Natural killer cell (primary cell): ENCODE measurements around the gene MAPK8IP2. TPM values are rescaled to one million over a fixed set of nuclear protein-coding genes. Genes with fewer than 3 reads are reported as not detected.
"Not testable (repeated sequence)": the region's sequence is repeated elsewhere in the genome, so short reads cannot be mapped to it uniquely, and the experiment has no call there.

ENCODE experiments used
- ATAC-seq, 3 donors: fragments of 150-1000 bp in 2 of 3; fragments of 200-7000 bp in 1 of 3; cut with Tn5 transposase; 1 replicate in 1 of 3; 2 replicates in 2 of 3; pipeline ENCODE4 v1.10.0; 2021; ENCODE audit warnings: mild to moderate bottlenecking in 2 of 3, moderate library complexity in 2 of 3
- DNase-seq, 2 donors: peaks; one replicate each; pipeline versions ENCODE4 v3.0.0 to v3.0.0-alpha.2; 2013 to 2021; ENCODE audit warnings: mixed read lengths in 1 of 2
- H3K27ac ChIP-seq: one replicate; pipeline ENCODE4 v1.5.1; 2013; ENCODE audit warnings: mild to moderate bottlenecking, low read length
- H3K27me3 ChIP-seq: one replicate; pipeline ENCODE4 v1.6.1; 2013; ENCODE audit warnings: low read length; ENCODE audit not compliant: control insufficient read depth, insufficient read depth
- H3K36me3 ChIP-seq: one replicate; pipeline ENCODE4 v1.6.1; 2013; ENCODE audit warnings: low read length; ENCODE audit not compliant: control insufficient read depth, insufficient read depth
- H3K4me1 ChIP-seq: one replicate; pipeline ENCODE4 v1.6.1; 2013; ENCODE audit warnings: low read length; ENCODE audit not compliant: control insufficient read depth, insufficient read depth
- H3K4me3 ChIP-seq: one replicate; pipeline ENCODE4 v1.5.1; 2013; ENCODE audit warnings: low read length
- H3K9me3 ChIP-seq: one replicate; pipeline ENCODE4 v1.6.1; 2013; ENCODE audit warnings: low read length; ENCODE audit not compliant: control insufficient read depth, insufficient read depth
- H3K27ac Mint-ChIP-seq, 2 donors: one replicate each; pipeline ENCODE4 v1.8.0; 2022; ENCODE audit warnings: mild to moderate bottlenecking in 2 of 2, mixed read lengths in 2 of 2, moderate library complexity in 1 of 2
- H3K27me3 Mint-ChIP-seq, 2 donors: one replicate each; pipeline ENCODE4 v1.8.0; 2022; ENCODE audit warnings: low read depth in 2 of 2, mixed read lengths in 2 of 2
- H3K36me3 Mint-ChIP-seq: one replicate; pipeline ENCODE4 v1.8.0; 2022; ENCODE audit warnings: mixed read lengths
- H3K4me1 Mint-ChIP-seq, 2 donors: one replicate each; pipeline ENCODE4 v1.8.0; 2022; ENCODE audit warnings: mixed read lengths in 2 of 2
- H3K4me3 Mint-ChIP-seq: one replicate; pipeline ENCODE4 v1.8.0; 2022; ENCODE audit warnings: mild to moderate bottlenecking, moderate library complexity, mixed read lengths
- H3K9me3 Mint-ChIP-seq, 2 donors: one replicate each; pipeline ENCODE4 v1.8.0; 2022; ENCODE audit warnings: mixed read lengths in 2 of 2
- CTCF ChIP-seq: fragments of 200-600 bp; IDR thresholded peaks from one replicate; pipeline ENCODE4 v1.8.0; 2022; ENCODE audit warnings: antibody characterized with exemption
- WGBS: methylation state at CpG from one replicate; pipeline ENCODE4 v1.1.7; 2013; ENCODE audit warnings: missing lambda C conversion rate; ENCODE audit not compliant: insufficient coverage; 5-methylcytosine and 5-hydroxymethylcytosine counted together
- intact Hi-C: fragments of 100-400 bp; cut with micrococcal nuclease; formaldehyde crosslinking; loops from one replicate; pipeline ENCODE4 v1.14.2; 2022
- total RNA-seq, 4 donors: library from RNA; stranded (reverse); fragments of 120-200 nt in 1 of 4; gene quantifications; one replicate each; pipeline versions ENCODE4 v1.2.3 to v1.2.4, GENCODE V29; 2013 to 2022

MAPK8IP2 gene
- total RNA-seq, 3 donors from 2014 or later (not counting 1 experiment from before 2014, with no cell fraction given), result 0.14 to 0.26 (median 0.18) TPM

- H3K27me3 ChIP-seq, result no peaks in the 10 kb centered on the region
- no peak for ATAC-seq
- no peak for DNase-seq
- no peaks in the 10 kb centered on the region for H3K9me3 ChIP-seq
- H3K4me1 ChIP-seq, result no peaks in the 10 kb centered on the region
- intact Hi-C loops, result no loop called here
- H3K4me3 Mint-ChIP-seq, result no peak overlapping the region
- no peak overlapping the region for H3K4me3 ChIP-seq
- no peaks in the 10 kb centered on the region for H3K9me3 Mint-ChIP-seq
- H3K36me3 Mint-ChIP-seq, result no peaks in the 10 kb centered on the region
- H3K27ac Mint-ChIP-seq, result no peak overlapping the region
- no peaks in the 10 kb centered on the region for H3K4me1 Mint-ChIP-seq
- no peak overlapping the region for H3K27ac ChIP-seq
- TF ChIP-seq CTCF, result no peak
- H3K27me3 Mint-ChIP-seq, result peaks cover 0 to 6% of the 10 kb centered on the region in 2 donors
- no peaks in the 10 kb centered on the region for H3K36me3 ChIP-seq
- WGBS, result 93% methylated on average over 10 of the region's 10 CpGs
Observed at GRCh38 chr22:50653256-50653655, 52.7 kb downstream of the MAPK8IP2 start.

GRCh38 chr22:50654664-50655063 lies 54.1 kb downstream of the MAPK8IP2 start:
- H3K27me3 Mint-ChIP-seq, H3K4me1 Mint-ChIP-seq: not testable (repeated sequence)

GRCh38 chr22:50656122-50657070 lies 55.8 kb downstream of the MAPK8IP2 start:
- no peak overlapping the region for H3K27ac ChIP-seq
- no peaks in the 10 kb centered on the region for H3K4me1 Mint-ChIP-seq
- no peak for ATAC-seq
- H3K9me3 ChIP-seq, result no peaks in the 10 kb centered on the region
- no peak overlapping the region for H3K4me3 ChIP-seq
- WGBS, result 85% methylated on average over 23 of the region's 23 CpGs
- DNase-seq, result no peak
- no peak overlapping the region for H3K27ac Mint-ChIP-seq
- intact Hi-C loops, result no loop called here
- TF ChIP-seq CTCF, result no peak
- no peaks in the 10 kb centered on the region for H3K36me3 Mint-ChIP-seq
- no peak overlapping the region for H3K4me3 Mint-ChIP-seq
- H3K27me3 ChIP-seq, result no peaks in the 10 kb centered on the region
- no peaks in the 10 kb centered on the region for H3K36me3 ChIP-seq
- peaks cover 6% of the 10 kb centered on the region in 2 donors for H3K27me3 Mint-ChIP-seq
- no peaks in the 10 kb centered on the region for H3K4me1 ChIP-seq
- no peaks in the 10 kb centered on the region for H3K9me3 Mint-ChIP-seq

More at GRCh38 chr22:50654664-50655063, 54.1 kb downstream of the MAPK8IP2 start:
- H3K9me3 ChIP-seq, H3K4me3 Mint-ChIP-seq, H3K36me3 ChIP-seq, H3K9me3 Mint-ChIP-seq, intact Hi-C loops, H3K27ac ChIP-seq, H3K36me3 Mint-ChIP-seq, H3K4me3 ChIP-seq, H3K27ac Mint-ChIP-seq, ATAC-seq, DNase-seq, H3K27me3 ChIP-seq, H3K4me1 ChIP-seq: not testable (repeated sequence)
- 89% methylated on average over 6 of the region's 6 CpGs for WGBS

- H3K36me3 ChIP-seq, result no peaks in the 10 kb centered on the region
- no peak overlapping the region for H3K4me3 ChIP-seq
- Mint-ChIP-seq H3K27ac (no peak overlapping the region), H3K4me1 (no peaks in the 10 kb centered on the region), H3K9me3 (no peaks in the 10 kb centered on the region), H3K4me3 (no peak overlapping the region), H3K36me3 (no peaks in the 10 kb centered on the region), H3K27me3 (peaks cover 6 to 9% of the 10 kb centered on the region in 2 donors)
- DNase-seq, result no peak
- intact Hi-C loops, result no loop called here
- 76% methylated on average over 4 of the region's 4 CpGs for WGBS
- no peaks in the 10 kb centered on the region for H3K4me1 ChIP-seq
- ATAC-seq, result no peak
- TF ChIP-seq CTCF, result no peak
- H3K27ac ChIP-seq, result no peak overlapping the region
- H3K27me3 ChIP-seq, result no peaks in the 10 kb centered on the region
- no peaks in the 10 kb centered on the region for H3K9me3 ChIP-seq
Observed at GRCh38 chr22:50657925-50658324, 57.3 kb downstream of the MAPK8IP2 start.

GRCh38 chr22:50659711-50660110 lies 59.1 kb downstream of the MAPK8IP2 start:
- H3K36me3 ChIP-seq, H3K4me1 Mint-ChIP-seq, H3K9me3 ChIP-seq, H3K4me1 ChIP-seq, DNase-seq, H3K4me3 ChIP-seq, H3K4me3 Mint-ChIP-seq, H3K9me3 Mint-ChIP-seq, H3K27me3 ChIP-seq, intact Hi-C loops, H3K27ac Mint-ChIP-seq, ATAC-seq, H3K27ac ChIP-seq, H3K36me3 Mint-ChIP-seq: not testable (repeated sequence)
- H3K27me3 Mint-ChIP-seq, result peaks cover 6 to 13% of the 10 kb centered on the region in 2 donors
- 94% methylated on average over 5 of the region's 7 CpGs for WGBS
